GM23338 (cell line): ENCODE measurements around the gene EXOSC5. TPM values are rescaled to one million over a fixed set of nuclear protein-coding genes. Genes with fewer than 3 reads are reported as not detected.

Source experiments
- ATAC-seq: fragments of 200-7000 bp; cut with Tn5 transposase; 3 replicates; pipeline ENCODE4 v1.9.1; 2020
- DNase-seq: peaks from one replicate; pipeline ENCODE4 v3.0.0-alpha.2; 2015; ENCODE audit warnings: low spot score
- H2AFZ ChIP-seq: fragments of 200-600 bp; sonication (generic); 2 replicates; pipeline ENCODE4 v1.8.0; 2016; ENCODE audit warnings: antibody characterized with exemption, mild to moderate bottlenecking, moderate library complexity
- H3F3A ChIP-seq: fragments of 200-600 bp; sonication (generic); replicated peaks from 2 replicates; pipeline ENCODE4 v1.8.0; 2017; ENCODE audit warnings: antibody characterized with exemption, mixed run types, low read depth
- H3K27ac ChIP-seq: fragments of 200-600 bp; sonication (generic); 2 replicates; pipeline ENCODE4 v1.6.1; 2016; ENCODE audit warnings: low read depth
- H3K27me3 ChIP-seq: fragments of 200-600 bp; sonication (generic); 2 replicates; pipeline ENCODE4 v1.8.0; 2016; ENCODE audit warnings: mild to moderate bottlenecking, mixed run types, moderate library complexity; ENCODE audit not compliant: insufficient read depth
- H3K36me3 ChIP-seq: fragments of 200-600 bp; sonication (generic); 2 replicates; pipeline ENCODE4 v1.8.0; 2016; ENCODE audit warnings: mild to moderate bottlenecking; ENCODE audit not compliant: insufficient read depth
- H3K4me1 ChIP-seq: fragments of 200-600 bp; sonication (generic); 2 replicates; pipeline ENCODE4 v1.8.0; 2016; ENCODE audit warnings: mild to moderate bottlenecking, moderate library complexity; ENCODE audit not compliant: insufficient read depth
- H3K4me2 ChIP-seq: fragments of 200-600 bp; sonication (generic); 2 replicates; pipeline ENCODE4 v1.7.1; 2017; ENCODE audit warnings: mixed run types
- H3K4me3 ChIP-seq: fragments of 200-600 bp; sonication (generic); 2 replicates; pipeline ENCODE4 v1.6.1; 2016; ENCODE audit warnings: mixed run types
- H3K79me2 ChIP-seq: fragments of 200-600 bp; sonication (generic); replicated peaks from 2 replicates; pipeline ENCODE4 v1.8.0; 2017; ENCODE audit warnings: mild to moderate bottlenecking; ENCODE audit not compliant: insufficient read depth
- H3K9me2 ChIP-seq: fragments of 200-600 bp; sonication (generic); 2 replicates; pipeline ENCODE4 v1.8.0; 2017; ENCODE audit not compliant: insufficient read depth
- H4K20me1 ChIP-seq: fragments of 200-600 bp; sonication (generic); replicated peaks from 2 replicates; pipeline ENCODE4 v1.8.0; 2017; ENCODE audit warnings: mild to moderate bottlenecking; ENCODE audit not compliant: insufficient read depth
- H3K27ac Mint-ChIP-seq: 2 replicates; pipeline ENCODE4 v1.8.0; 2020; ENCODE audit warnings: inconsistent platforms, mild to moderate bottlenecking, moderate library complexity, mixed read lengths
- H3K27me3 Mint-ChIP-seq: 3 replicates; pipeline ENCODE4 v1.8.0; 2022; ENCODE audit warnings: low read depth, mild to moderate bottlenecking, moderate library complexity, mixed read lengths, inconsistent platforms; ENCODE audit not compliant: insufficient read depth, poor library complexity
- H3K36me3 Mint-ChIP-seq: 3 replicates; pipeline ENCODE4 v1.8.0; 2021; ENCODE audit warnings: low read depth, mild to moderate bottlenecking, inconsistent platforms, moderate library complexity, mixed read lengths
- H3K4me1 Mint-ChIP-seq: 3 replicates; pipeline ENCODE4 v1.8.0; 2020; ENCODE audit warnings: mild to moderate bottlenecking, inconsistent platforms, mixed read lengths
- H3K4me3 Mint-ChIP-seq: 3 replicates; pipeline ENCODE4 v1.8.0; 2021; ENCODE audit warnings: moderate library complexity, mild to moderate bottlenecking, inconsistent platforms, mixed read lengths
- H3K9me3 Mint-ChIP-seq: 3 replicates; pipeline ENCODE4 v1.8.0; 2020; ENCODE audit warnings: moderate library complexity, mild to moderate bottlenecking, inconsistent platforms, mixed read lengths
- CREB1 ChIP-seq: fragments of 250-450 bp; sonication (Bioruptor Pico); IDR thresholded peaks from 2 replicates; pipeline ENCODE4 v1.5.0; 2020; ENCODE audit warnings: low read depth, mild to moderate bottlenecking, moderate library complexity
- CTCF ChIP-seq, 2 experiments: fragments of 200-600 bp in 1 of 2; sonication (generic) in 1 of 2; conservative IDR thresholded peaks; 2 replicates each; pipeline versions ENCODE4 v1.5.1 to v1.6.1; 2016 to 2017; ENCODE audit warnings: antibody characterized with exemption in 2 of 2, low read depth in 2 of 2, mild to moderate bottlenecking in 2 of 2, moderate library complexity in 1 of 2
- NANOG ChIP-seq: IDR thresholded peaks from 2 replicates; pipeline ENCODE4 v1.6.1; 2016; ENCODE audit warnings: antibody characterized with exemption, borderline replicate concordance
- STAT1 ChIP-seq: IDR thresholded peaks from one replicate; pipeline ENCODE4 v1.6.1; 2016; ENCODE audit warnings: antibody characterized with exemption; ENCODE audit not compliant: unreplicated experiment
- ZNF114 ChIP-seq: fragments of 250-450 bp; sonication (Bioruptor Pico); IDR thresholded peaks from 2 replicates; pipeline ENCODE4 v1.5.0; 2020; ENCODE audit warnings: mild to moderate bottlenecking, moderate library complexity
- ZNF462 ChIP-seq: fragments of 250-450 bp; sonication (Bioruptor Pico); IDR thresholded peaks from 2 replicates; pipeline ENCODE4 v1.5.0; 2020; ENCODE audit warnings: mild to moderate bottlenecking, moderate library complexity
- polyA plus RNA-seq: library from polyadenylated mRNA; unstranded; fragments of >200 nt; fragmentation: Nextera tagmentation; extraction: Ambion mirVana; gene quantifications from 2 replicates; pipeline ENCODE4 v1.2.1, GENCODE V29; 2016
- total RNA-seq: library from RNA; depleted of rRNA; stranded (reverse); fragments of >200 nt; shearing (Covaris generic); gene quantifications from 2 replicates; pipeline ENCODE4 v1.2.3, GENCODE V29; 2014

Gene EXOSC5
- total and polyA plus RNA-seq, 2 experiments from 2014 or later = 65.1 to 125 TPM

GRCh38 chr19:41424335-41425173 is 27.4 kb upstream of the EXOSC5 start:
- Histone ChIP-seq H3F3A (peaks cover 5% of the 10 kb centered on the region; the same call in 1 of the 2 replicates), H3K79me2 (no peaks in the 10 kb centered on the region), H2AFZ (no peak overlapping the region), H3K27me3 (no peaks in the 10 kb centered on the region), H3K4me1 (peaks cover 12% of the 10 kb centered on the region), H3K4me3 (no peak overlapping the region), H3K4me2 (no peak overlapping the region), H3K9me2 (no peaks in the 10 kb centered on the region), H4K20me1 (no peaks in the 10 kb centered on the region), H3K36me3 (no peaks in the 10 kb centered on the region), H3K27ac (no peak overlapping the region)
- Mint-ChIP-seq H3K4me1 (peaks cover 18% of the 10 kb centered on the region), H3K27ac (no peak overlapping the region), H3K4me3 (no peak overlapping the region), H3K9me3 (no peaks in the 10 kb centered on the region), H3K27me3 (peaks cover 11% of the 10 kb centered on the region), H3K36me3 (peaks cover 15% of the 10 kb centered on the region; the same call in 2 of the 3 replicates)
- ATAC-seq (no peak), DNase-seq (no peak)
- no peak for TF ChIP-seq ZNF114 (CRISPR knock-in tag)
- TF ChIP-seq STAT1 = no peak
- no peak for TF ChIP-seq ZNF462
- TF ChIP-seq CTCF (conservative IDR thresholded peaks at IDR 0.05; ENCODE audit: low read depth in 2 of 2) = peak in 1 of 2 experiments; percentile 16; a peak in 1 of 4 replicates
- no peak for TF ChIP-seq CREB1 (CRISPR knock-in tag)
- no peak for TF ChIP-seq NANOG
